Measurements from ENCODE around the gene KRTAP19-1. TPM values are rescaled to one million over a fixed set of nuclear protein-coding genes. Genes with fewer than 3 reads are reported as not detected.

The KRTAP19-1 gene
- total and polyA plus RNA-seq, 11 donors: not detected

DNA sequence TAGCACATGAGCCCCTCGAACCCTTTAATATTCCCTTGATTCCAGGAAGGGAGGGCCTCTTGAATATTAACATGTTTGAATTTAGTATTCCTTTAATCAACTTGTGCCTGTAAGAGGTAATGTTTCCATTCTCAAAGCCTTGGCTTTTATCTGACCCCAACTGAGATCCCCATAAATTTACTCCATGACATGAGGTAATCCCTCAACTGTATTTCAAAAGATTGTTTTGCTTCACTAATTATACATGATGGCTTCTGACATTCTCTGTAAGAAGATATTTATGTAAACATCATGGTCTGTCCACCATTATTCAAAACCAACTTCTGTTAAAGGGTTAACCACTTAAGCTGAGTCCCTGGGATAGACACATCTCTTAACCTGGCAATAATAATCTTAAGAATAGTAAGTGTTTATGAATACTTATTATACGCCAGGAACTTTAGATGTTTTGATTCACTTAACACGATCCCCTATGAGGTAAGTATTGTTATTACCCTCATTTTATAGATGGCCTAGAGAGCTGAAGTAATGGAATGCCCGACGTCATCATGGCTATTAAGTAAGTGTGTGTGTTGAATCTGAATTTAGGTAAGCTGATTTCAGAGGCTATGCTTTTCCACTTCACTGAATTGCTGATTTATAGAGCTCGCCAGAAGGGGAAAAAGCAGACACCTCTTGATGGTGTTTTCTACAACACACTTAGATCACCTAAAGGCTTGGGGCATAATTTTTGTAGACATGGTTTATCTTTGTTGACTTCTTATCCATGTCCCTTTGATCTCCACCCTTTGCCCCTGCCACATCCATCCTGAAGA lies 11.1 kb downstream of the KRTAP19-1 start:
- Histone ChIP-seq H3K27me3 (no peaks in the 10 kb centered on the region), H3K36me3 (no peaks in the 10 kb centered on the region), H3K27ac (no peak overlapping the region), H3K4me3 (no peak overlapping the region), H3K9me3 (no peaks in the 10 kb centered on the region), H3K4me1 (no peaks in the 10 kb centered on the region)
- 75 to 85% (median 79%) methylated on average over 6 of the region's 6 CpGs for WGBS, 4 donors
- ATAC-seq (no peak), DNase-seq (no peak)
- intact Hi-C loops (cut with DNase I): no loop called here
- TF ChIP-seq, protein P1, sequence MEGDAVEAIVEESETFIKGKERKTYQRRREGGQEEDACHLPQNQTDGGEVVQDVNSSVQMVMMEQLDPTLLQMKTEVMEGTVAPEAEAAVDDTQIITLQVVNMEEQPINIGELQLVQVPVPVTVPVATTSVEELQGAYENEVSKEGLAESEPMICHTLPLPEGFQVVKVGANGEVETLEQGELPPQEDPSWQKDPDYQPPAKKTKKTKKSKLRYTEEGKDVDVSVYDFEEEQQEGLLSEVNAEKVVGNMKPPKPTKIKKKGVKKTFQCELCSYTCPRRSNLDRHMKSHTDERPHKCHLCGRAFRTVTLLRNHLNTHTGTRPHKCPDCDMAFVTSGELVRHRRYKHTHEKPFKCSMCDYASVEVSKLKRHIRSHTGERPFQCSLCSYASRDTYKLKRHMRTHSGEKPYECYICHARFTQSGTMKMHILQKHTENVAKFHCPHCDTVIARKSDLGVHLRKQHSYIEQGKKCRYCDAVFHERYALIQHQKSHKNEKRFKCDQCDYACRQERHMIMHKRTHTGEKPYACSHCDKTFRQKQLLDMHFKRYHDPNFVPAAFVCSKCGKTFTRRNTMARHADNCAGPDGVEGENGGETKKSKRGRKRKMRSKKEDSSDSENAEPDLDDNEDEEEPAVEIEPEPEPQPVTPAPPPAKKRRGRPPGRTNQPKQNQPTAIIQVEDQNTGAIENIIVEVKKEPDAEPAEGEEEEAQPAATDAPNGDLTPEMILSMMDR (IDR thresholded peaks at IDR 0.05): no peak
- TF ChIP-seq POLR2A (IDR thresholded peaks at IDR 0.05): no peak

DNA sequence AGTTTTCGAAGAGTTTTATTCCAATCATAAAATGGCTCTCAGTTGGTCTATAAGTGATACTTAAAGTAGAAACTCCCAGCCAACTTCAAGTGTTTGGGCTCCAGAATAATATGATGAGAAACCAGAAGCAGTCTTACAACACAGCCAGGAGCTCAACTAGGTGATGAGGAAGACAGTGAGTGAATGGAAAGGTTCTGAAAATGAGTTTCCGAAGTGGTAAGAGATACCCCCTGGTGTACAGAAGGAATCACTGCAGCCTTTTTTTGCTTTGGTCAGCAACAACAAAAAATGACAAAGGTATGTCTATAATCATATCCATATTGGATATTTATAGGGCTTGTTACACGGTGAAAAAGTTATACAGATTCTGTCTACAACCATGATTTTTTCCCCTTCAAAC lies 16.5 kb downstream of the KRTAP19-1 start:
- ATAC-seq (no peak), DNase-seq (no peak)
- Histone ChIP-seq H3K4me1 (no peaks in the 10 kb centered on the region), H3K9me3 (no peaks in the 10 kb centered on the region), H3K27me3 (no peaks in the 10 kb centered on the region), H3K4me3 (no peak overlapping the region), H3K27ac (no peak overlapping the region), H3K36me3 (no peaks in the 10 kb centered on the region)
- intact Hi-C loops (cut with DNase I): no loop called here
- 57 to 68% (median 61%) methylated on average over 3 of the region's 3 CpGs for WGBS, 4 donors
- TF ChIP-seq, protein P1 (IDR thresholded peaks at IDR 0.05): peak in 6 of 12 donors; percentile 13 to 48 (median 40)
- TF ChIP-seq POLR2A (IDR thresholded peaks at IDR 0.05): no peak

DNA sequence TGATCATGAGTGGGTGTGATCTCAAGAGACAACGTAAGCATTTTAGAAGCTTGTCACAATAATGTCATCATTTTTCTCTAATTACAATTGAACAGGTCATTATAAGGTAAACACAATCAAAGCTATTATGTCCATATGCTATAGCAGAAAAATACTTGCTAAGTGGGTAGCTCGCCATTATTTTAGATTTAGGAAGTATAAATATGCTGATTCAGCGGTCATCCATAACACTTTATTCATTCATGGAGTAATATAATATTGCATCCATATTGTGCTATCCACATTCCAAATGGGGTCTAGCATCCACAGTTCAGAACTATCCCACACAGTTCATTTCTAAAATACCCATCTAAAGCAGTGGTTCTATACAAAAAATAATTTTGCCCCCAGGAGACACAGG lies 31.7 kb downstream of the KRTAP19-1 start:
- no peaks in the 10 kb centered on the region for H3K4me1 ChIP-seq
- TF ChIP-seq, protein P1 (IDR thresholded peaks at IDR 0.05): no peak
- TF ChIP-seq POLR2A (IDR thresholded peaks at IDR 0.05): no peak
- no peak overlapping the region for H3K4me3 ChIP-seq
- no peaks in the 10 kb centered on the region for H3K9me3 ChIP-seq
- intact Hi-C loops (cut with DNase I): loop anchor here in 6 of 10 donors (5.0 to 10.0 kb wide), 3 partner anchors 284 to 636 kb away; no protein-coding TSS in a partner anchor
- no peaks in the 10 kb centered on the region for H3K27me3 ChIP-seq
- 84 to 89% (median 85%) methylated on average over 3 of the region's 3 CpGs for WGBS, 4 donors
- H3K27ac ChIP-seq: no peak overlapping the region
- no peaks in the 10 kb centered on the region for H3K36me3 ChIP-seq
- no peak for DNase-seq
- ATAC-seq: no peak

DNA sequence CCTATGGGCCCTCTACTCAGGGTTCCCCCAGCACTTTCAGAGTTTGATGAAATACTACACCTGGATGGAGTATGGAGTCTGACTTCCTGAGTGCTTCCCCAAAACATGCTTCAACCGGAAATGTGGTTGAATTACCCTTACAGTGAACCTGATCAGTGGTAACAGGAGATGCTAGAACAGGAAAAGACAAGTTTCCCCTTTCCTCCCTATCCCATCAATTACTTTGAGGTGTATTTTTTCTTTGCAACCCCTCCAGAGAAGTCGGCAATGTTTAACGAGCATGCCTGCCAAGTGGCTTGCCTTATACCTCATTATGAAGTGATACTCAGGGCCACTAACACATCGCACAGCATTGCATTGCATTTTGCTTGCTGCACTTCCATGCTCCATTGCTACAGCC lies 33.1 kb downstream of the KRTAP19-1 start:
- 56 to 75% (median 65%) methylated on average over 4 of the region's 4 CpGs for WGBS, 4 donors
- H3K27me3 ChIP-seq: no peaks in the 10 kb centered on the region
- no peaks in the 10 kb centered on the region for H3K36me3 ChIP-seq
- ATAC-seq: no peak
- TF ChIP-seq, protein P1 (IDR thresholded peaks at IDR 0.05): no peak
- TF ChIP-seq POLR2A (IDR thresholded peaks at IDR 0.05): no peak
- H3K27ac ChIP-seq: no peak overlapping the region
- intact Hi-C loops (cut with DNase I): loop anchor here in 6 of 10 donors (5.0 to 10.0 kb wide), 3 partner anchors 285 to 638 kb away; no protein-coding TSS in a partner anchor
- no peaks in the 10 kb centered on the region for H3K9me3 ChIP-seq
- no peak for DNase-seq
- no peaks in the 10 kb centered on the region for H3K4me1 ChIP-seq
- H3K4me3 ChIP-seq: no peak overlapping the region

All from heart left ventricle (tissue), 16 donors.